GM18502 (cell line): ENCODE measurements around the gene MPND.
A peak's percentile ranks its signal among the peaks of the same experiment; 100 is the strongest.

ENCODE experiments used
- ATAC-seq: cut with Tn5 transposase; IDR thresholded peaks from one replicate; pipeline ENCODE4 v1.9.1; 2021; ENCODE audit warnings: mild to moderate bottlenecking; ENCODE audit not compliant: unreplicated experiment, poor library complexity

Gene MPND

DNA sequence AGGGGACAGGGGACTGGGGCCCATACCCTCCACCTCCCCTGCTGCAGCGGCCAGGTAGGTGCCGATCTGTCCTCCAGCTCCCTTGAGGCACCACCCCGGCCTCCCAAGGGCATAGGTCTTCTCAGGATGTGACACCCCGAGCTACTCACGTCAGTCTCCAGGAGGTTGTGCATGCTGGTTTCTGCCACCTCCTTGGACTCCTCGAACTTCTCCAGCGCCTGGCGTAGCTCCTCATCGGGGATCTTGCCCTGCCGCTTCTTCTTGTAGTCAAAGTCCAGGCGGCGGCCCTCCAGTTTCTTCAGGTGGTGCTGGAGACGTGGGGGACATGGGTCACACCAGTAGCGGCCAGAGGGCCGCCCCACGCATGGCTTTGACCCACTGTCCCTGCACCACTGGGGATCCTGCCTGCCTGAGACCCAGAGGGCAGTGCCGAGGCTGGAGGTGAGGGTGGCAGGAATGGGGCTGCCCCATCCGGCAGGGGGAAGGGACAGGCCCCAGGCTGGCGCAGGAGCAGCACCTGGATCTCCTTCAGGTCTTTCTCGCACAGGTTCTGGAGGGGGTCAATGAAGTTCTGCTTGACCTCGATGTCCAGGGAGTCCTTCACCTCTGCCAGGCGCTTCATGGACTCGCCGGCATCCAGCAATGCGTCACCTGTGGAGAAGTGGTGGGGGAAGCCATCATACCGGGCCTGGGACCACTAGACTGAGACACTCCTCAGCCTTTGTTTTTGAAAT, 20.4 kb downstream of the MPND start:
- no peak for ATAC-seq

GRCh38 chr19:4365341-4365740, 22.0 kb downstream of the MPND start:
- no peak for ATAC-seq

GRCh38 chr19:4365791-4366665, 22.7 kb downstream of the MPND start:
- ATAC-seq: no peak

GRCh38 chr19:4366666-4367335, 23.4 kb downstream of the MPND start:
- no peak for ATAC-seq

GRCh38 chr19:4367336-4367723, 24.0 kb downstream of the MPND start:
- no peak for ATAC-seq

DNA sequence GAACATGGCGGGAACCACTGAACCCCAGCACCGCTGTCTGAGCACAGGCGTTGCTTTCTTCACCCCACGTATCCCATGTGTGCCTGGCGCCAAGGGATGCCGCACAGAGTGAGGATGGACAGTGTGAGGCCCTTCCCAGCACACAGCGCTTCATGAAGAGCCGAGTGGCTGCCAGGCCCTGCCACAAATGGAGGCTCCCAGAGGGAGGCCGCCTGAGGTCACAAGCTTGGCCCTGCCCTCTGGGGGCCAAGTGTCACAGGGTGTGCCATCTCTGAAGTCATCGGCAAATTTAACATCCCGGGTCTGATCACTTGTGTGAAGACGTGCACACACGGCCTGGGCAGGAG, 24.4 kb downstream of the MPND start:
- ATAC-seq: no peak

DNA sequence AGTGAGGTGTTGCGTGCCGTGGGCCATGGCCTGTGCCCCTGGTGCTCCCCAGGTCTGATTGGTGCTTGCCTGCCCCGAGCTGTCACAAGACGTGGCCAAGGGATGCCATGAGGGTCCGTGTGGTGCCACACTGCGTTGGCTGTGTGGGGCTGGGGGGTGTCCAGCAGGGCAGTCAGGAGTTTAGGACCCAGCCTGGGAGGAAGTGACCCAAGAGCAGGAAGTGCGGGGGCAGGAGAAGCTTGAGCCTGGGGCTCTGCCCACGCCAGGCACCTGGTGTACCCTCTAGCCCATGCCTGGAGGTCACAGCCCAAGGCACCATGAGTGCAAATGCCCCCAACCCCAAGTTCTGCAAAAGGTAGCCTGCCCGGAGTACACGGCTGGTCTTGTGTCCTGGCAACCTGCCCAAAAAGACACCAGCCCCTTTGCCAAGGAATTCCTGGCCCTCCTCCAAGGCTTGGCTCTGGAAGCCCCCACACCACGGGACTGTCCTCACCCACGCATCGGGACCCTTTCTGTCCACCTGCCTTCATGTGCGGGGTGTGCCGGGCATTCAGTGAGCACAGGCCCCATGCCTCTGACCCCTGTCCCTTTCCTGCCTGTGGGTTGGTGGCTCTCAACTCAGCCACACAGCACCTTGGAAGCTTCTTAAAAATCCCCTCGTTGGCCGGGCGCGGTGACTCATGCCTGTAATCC, 24.9 kb downstream of the MPND start:
- no peak for ATAC-seq

- peak; percentile 45 for ATAC-seq
Observed at GRCh38 chr19:4369109-4369887, 25.9 kb downstream of the MPND start.

GRCh38 chr19:4369888-4370260, 26.5 kb downstream of the MPND start:
- peak; percentile 46 for ATAC-seq

- no peak for ATAC-seq
Observed at GRCh38 chr19:4370418-4371041, 27.2 kb downstream of the MPND start.

DNA sequence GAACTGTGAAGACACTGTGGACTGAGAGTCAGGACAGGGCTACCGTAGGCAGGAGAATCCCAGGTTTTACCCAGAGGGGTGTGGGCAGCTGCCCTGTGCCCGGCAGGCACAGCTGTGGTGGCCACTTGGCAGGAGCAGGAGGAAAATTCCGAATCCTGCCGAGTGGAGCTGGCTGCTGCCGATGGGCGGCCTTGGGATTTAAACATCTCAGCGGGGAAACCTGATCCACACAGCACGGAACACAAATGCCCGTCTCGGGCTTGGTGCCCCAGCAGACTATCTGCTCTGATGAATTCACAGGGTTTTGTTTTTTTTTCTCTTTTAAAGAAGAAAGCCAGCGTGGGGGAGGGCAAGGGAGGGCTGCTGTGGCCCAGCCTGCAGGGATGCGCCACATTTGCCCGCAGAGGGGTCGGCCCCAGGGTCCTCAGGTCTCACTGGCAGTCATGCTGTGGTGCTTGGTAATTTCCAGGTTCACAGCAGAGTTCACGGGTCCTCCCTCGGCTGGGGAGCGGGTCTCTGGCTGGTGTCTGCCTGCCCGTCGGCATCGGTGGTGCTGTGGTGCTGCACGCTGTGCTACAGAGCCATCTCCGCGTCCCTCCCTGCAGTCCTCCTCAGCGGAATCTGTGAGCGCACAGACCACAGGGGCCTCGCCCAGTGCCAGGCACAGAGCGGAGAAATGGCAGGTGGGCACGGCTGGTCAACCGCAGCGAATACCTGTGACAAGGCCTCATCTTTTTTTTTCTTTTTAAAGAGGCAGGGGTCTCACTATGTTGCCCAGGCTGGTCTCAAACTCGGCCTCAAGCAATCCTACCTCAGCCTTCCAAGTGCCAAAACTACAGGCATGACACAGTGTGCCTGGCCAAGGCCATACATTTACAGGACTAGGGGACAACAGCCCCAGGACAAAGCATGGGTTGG, 28.1 kb downstream of the MPND start:
- no peak for ATAC-seq

DNA sequence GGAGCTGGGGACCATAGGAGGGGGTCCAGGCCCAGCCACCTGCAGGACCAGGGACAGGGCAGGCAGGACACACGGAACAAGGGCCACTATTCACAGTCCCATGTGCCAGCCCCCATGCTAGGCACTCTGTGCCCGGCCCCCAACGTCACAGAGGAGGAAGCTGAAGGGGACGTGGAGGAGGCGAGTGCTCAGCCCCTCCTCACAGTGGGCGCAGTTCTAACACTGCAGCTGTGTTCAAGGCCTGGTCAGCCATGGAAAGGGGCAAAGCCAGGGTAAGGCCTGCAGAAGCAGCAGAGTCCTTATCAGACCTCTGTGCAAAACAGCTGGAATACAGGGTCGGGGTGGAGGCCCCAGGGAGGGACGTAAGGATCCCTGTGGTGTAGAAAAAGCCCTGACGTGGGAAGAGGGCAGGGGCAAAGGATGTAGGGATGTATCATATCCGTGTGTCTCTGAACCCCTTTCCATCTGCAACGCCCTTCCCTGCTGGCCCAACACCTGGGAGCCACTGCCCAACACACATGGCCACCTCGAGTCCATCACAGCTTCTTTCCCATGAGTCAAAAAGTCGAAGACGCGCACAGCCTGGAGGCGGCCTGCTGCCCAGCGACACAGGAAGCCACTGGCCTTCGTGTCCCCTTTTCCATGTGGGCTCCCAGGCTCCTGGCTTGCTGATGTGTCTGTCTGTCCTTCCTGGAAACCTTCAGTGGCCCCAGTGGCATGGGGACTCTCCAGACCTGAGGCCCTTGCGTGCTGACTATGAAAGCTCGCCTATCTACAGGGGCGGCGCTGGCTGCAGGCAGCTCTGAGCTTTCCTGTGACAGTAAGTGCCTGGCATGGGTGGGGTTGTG, 29.0 kb downstream of the MPND start:
- no peak for ATAC-seq

GRCh38 chr19:4373013-4373367, 29.6 kb downstream of the MPND start:
- ATAC-seq: no peak

DNA sequence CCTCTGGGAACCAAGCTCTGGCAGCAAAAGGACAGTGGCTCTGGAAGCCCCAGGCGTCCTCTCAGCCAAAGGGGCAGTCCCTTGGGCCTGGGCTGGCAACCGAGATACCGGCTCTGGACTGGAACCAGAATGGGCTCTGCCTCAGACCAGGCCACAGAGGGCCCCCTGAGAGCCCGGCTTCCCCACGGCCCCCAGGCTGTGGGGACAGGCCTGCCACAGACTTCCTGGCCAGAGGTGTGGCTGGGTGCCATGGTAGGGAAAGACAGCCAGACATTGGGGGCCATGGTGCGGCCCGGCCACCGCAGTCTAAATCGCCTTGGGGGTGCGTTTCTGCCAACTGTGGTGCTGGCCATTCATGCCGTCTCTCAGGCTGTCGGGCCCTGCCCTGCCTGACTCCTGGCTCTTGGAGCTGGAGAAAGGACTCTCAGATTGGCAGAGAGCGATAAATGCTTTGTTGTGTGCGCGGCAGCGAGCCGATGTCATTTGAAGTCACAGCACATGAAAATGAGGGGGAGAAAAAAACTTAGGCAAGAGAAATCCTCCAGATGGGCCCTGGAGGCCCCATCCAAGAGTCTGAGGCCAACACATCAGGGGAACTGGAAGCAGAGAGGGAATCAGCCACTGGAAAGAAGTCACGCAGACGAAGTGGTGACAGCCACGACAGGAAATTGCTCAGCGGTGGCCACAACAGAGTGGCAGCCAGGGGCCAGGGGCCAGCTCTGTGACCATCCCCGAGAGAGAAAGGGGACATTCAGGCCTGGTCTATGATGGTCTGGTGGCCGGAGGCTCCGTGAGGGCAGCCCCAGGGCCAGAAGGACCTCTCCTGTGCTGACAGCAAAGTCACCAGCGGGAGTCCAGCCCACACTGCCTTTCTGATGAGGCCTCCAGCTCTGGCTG, 30.5 kb downstream of the MPND start:
- ATAC-seq: no peak

GRCh38 chr19:4374498-4375163, 31.3 kb downstream of the MPND start:
- no peak for ATAC-seq
